Measurements from ENCODE around the gene AURKA. TPM values are rescaled to one million over a fixed set of nuclear protein-coding genes. Genes with fewer than 3 reads are reported as not detected.
A peak's percentile ranks its signal among the peaks of the same experiment; 100 is the strongest.

AURKA gene
- total and polyA plus RNA-seq, 2 of the 8 experiments (the other 6 are each of a cell fraction or from before 2014, with no cell fraction given): 45.8 to 84.8 TPM

- no peak for FAIRE-seq
- TF ChIP-seq BCL11A (IDR thresholded peaks at IDR 0.05; ENCODE audit: low read depth in 2 of 2, low read length in 2 of 2) (no peak), CHD2 (IDR thresholded peaks at IDR 0.05; ENCODE audit: low read length) (no peak), TAF7 (optimal IDR thresholded peaks at IDR 0.05; ENCODE audit: borderline replicate concordance, low read depth, low read length) (no peak), SIX5 (IDR thresholded peaks at IDR 0.05; ENCODE audit: low read depth, low read length) (no peak), KDM4A (IDR thresholded peaks at IDR 0.05; ENCODE audit: low read depth, low read length, severe bottlenecking) (no peak), ATF2 (IDR thresholded peaks at IDR 0.05; ENCODE audit: low read length) (no peak), E2F6 (IDR thresholded peaks at IDR 0.05) (no peak), PHF8 (conservative IDR thresholded peaks at IDR 0.05; ENCODE audit: low read depth, low read length) (no peak), BRCA1 (IDR thresholded peaks at IDR 0.05; ENCODE audit: low read depth, low read length) (no peak), SIRT6 (IDR thresholded peaks at IDR 0.05; ENCODE audit: low read length) (no peak), EGR1 (IDR thresholded peaks at IDR 0.05; ENCODE audit: borderline replicate concordance, low read depth, low read length) (no peak), GABPA (IDR thresholded peaks at IDR 0.05; ENCODE audit: borderline replicate concordance, insufficient read depth, low read length) (no peak)
Measured at GRCh38 chr20:56360908-56361205, 31.2 kb downstream of the AURKA start.

More at GRCh38 chr20:56360908-56361205, 31.2 kb downstream of the AURKA start:
- H2BK120ac ChIP-seq (replicated peaks; ENCODE audit: low read depth, low read length): no peak overlapping the region
- no peak overlapping the region for H2AFZ ChIP-seq (ENCODE audit: low read length)
- peak overlapping the region in 1 of 2 experiments; percentile 66; a peak in 1 of 4 replicates for H3K4me2 ChIP-seq (ENCODE audit: insufficient read depth in 1 of 2, low read depth in 2 of 2, low read length in 2 of 2)
- no peak overlapping the region for H2BK15ac ChIP-seq (ENCODE audit: low read length)
- H3K27me3 ChIP-seq (replicated peaks in 1 of 4; ENCODE audit: control insufficient read depth in 3 of 4, extremely low read depth in 1 of 4, insufficient read depth in 3 of 4, low read length in 3 of 4): peaks cover 0 to 11% (median 8%) of the 10 kb centered on the region in 4 experiments; a peak in 4 of 7 replicates
- H3K79me2 ChIP-seq (ENCODE audit: control insufficient read depth in 1 of 2, insufficient read depth in 2 of 2, low read length in 2 of 2): no peaks in the 10 kb centered on the region
- no peaks in the 10 kb centered on the region for H3K79me1 ChIP-seq (ENCODE audit: low read depth, low read length)
- H3K27ac ChIP-seq (ENCODE audit: low read depth, low read length): no peak overlapping the region
- no peak overlapping the region for H2BK20ac ChIP-seq (ENCODE audit: low read length)
- no peak overlapping the region; a peak in 1 of 8 replicates for H3K4me3 ChIP-seq (ENCODE audit: extremely low read depth in 1 of 4, insufficient read depth in 2 of 4, low read depth in 3 of 4, low read length in 4 of 4)
- H2BK12ac ChIP-seq (ENCODE audit: low read depth, low read length): no peak overlapping the region
- H3K23ac ChIP-seq (ENCODE audit: insufficient read length): no peak overlapping the region
- no peak for DNase-seq (ENCODE audit: low read depth in 1 of 2, low spot score in 2 of 2)
- H3K56ac ChIP-seq (replicated peaks; ENCODE audit: insufficient read length, low read depth, low read length): no peak overlapping the region
- POLR2A ChIA-PET (ENCODE audit: partially characterized antibody): interaction anchor here (0.9 kb wide), 1 partner anchor 31 kb away, joined by 3 read pairs; the partner anchor contains the start of gene AURKA
- H4K20me1 ChIP-seq (replicated peaks in 1 of 2; ENCODE audit: control insufficient read depth in 1 of 2, insufficient read depth in 2 of 2, low read length in 2 of 2): peaks cover 0 to 10% of the 10 kb centered on the region in 2 experiments
- no peak overlapping the region for H4K91ac ChIP-seq (replicated peaks; ENCODE audit: insufficient read length, low read length)
- CTCF ChIA-PET (ENCODE audit: partially characterized antibody): interaction anchor here (0.7 to 0.9 kb wide), 2 partner anchors 17 to 34 kb away, joined by 3 to 4 read pairs; no protein-coding TSS in a partner anchor
- H3K23me2 ChIP-seq (ENCODE audit: low read depth, low read length): peaks cover 9% of the 10 kb centered on the region; the same call in 1 of the 2 replicates
- H2AK5ac ChIP-seq (ENCODE audit: low read depth, low read length): no peak overlapping the region
- no peak overlapping the region for H2BK5ac ChIP-seq (ENCODE audit: low read depth, low read length)
- no peak overlapping the region for H4K5ac ChIP-seq (ENCODE audit: insufficient read length, low read depth, low read length)
- no peak overlapping the region for H4K8ac ChIP-seq (ENCODE audit: extremely low read depth, insufficient read depth, low read length)
- no peak overlapping the region for H3K18ac ChIP-seq (ENCODE audit: extremely low read depth, low read length)
- H3K4me1 ChIP-seq (replicated peaks in 1 of 4; ENCODE audit: control insufficient read depth in 3 of 4, insufficient read depth in 4 of 4, low read length in 3 of 4): peaks cover 4 to 11% (median 6%) of the 10 kb centered on the region in 4 experiments
- H3K9me3 ChIP-seq (ENCODE audit: insufficient read depth in 2 of 2, low read depth in 1 of 2, low read length in 1 of 2): no peaks in the 10 kb centered on the region
- 74% methylated on average over 8 of the region's 8 CpGs; no CpG with 5 or more reads in 1 of the 2 experiments for WGBS, 2 experiments (ENCODE audit: extremely low coverage in 1 of 2, insufficient coverage in 1 of 2, insufficient read length in 1 of 2, insufficient replicate concordance in 2 of 2, low coverage in 1 of 2, low lambda C conversion rate in 2 of 2, missing lambda C conversion rate in 1 of 2)
- H3K14ac ChIP-seq (ENCODE audit: insufficient read length): no peak overlapping the region
- H3K4ac ChIP-seq (replicated peaks; ENCODE audit: insufficient read length, low read depth, low read length): no peak overlapping the region
- no peak overlapping the region for H3K9ac ChIP-seq (replicated peaks in 1 of 4; ENCODE audit: extremely low read depth in 1 of 4, low read depth in 3 of 4, low read length in 3 of 4)
- no peaks in the 10 kb centered on the region for H3K36me3 ChIP-seq (ENCODE audit: control insufficient read depth in 2 of 4, insufficient read depth in 4 of 4, low read length in 3 of 4)

Measured in H1 (cell line).